Neural progenitor cell (in vitro differentiated cells): ENCODE measurements around the gene CRY2. TPM values are rescaled to one million over a fixed set of nuclear protein-coding genes. Genes with fewer than 3 reads are reported as not detected.

Experiments used
- DNase-seq: peaks from one replicate; pipeline ENCODE4 v3.0.0-alpha.2; 2016; ENCODE audit warnings: low spot score
- H2AFZ ChIP-seq: fragments of 200-600 bp; sonication (generic); replicated peaks from 2 replicates; pipeline ENCODE4 v1.6.1; 2016; ENCODE audit warnings: antibody characterized with exemption
- H3F3A ChIP-seq: fragments of 200-600 bp; sonication (generic); 2 replicates; pipeline ENCODE4 v1.6.1; 2016; ENCODE audit warnings: antibody characterized with exemption, low read depth
- H3K27ac ChIP-seq: fragments of 200-600 bp; sonication (generic); 2 replicates; pipeline ENCODE4 v1.5.1; 2016; ENCODE audit warnings: mild to moderate bottlenecking
- H3K27me3 ChIP-seq: fragments of 200-600 bp; sonication (generic); 2 replicates; pipeline ENCODE4 v1.6.1; 2016; ENCODE audit warnings: mild to moderate bottlenecking, moderate library complexity
- H3K36me3 ChIP-seq: fragments of 200-600 bp; sonication (generic); 2 replicates; pipeline ENCODE4 v1.5.1; 2016
- H3K4me1 ChIP-seq: fragments of 200-600 bp; sonication (generic); 2 replicates; pipeline ENCODE4 v1.6.1; 2016; ENCODE audit warnings: mixed run types
- H3K4me2 ChIP-seq: fragments of 200-600 bp; sonication (generic); 2 replicates; pipeline ENCODE4 v1.6.1; 2016
- H3K4me3 ChIP-seq: fragments of 200-600 bp; sonication (generic); 2 replicates; pipeline ENCODE4 v1.5.1; 2016
- H3K79me2 ChIP-seq: fragments of 200-600 bp; sonication (generic); 2 replicates; pipeline ENCODE4 v1.6.1; 2016; ENCODE audit warnings: low read depth
- H3K9ac ChIP-seq: fragments of 200-600 bp; sonication (generic); 2 replicates; pipeline ENCODE4 v1.6.1; 2016
- H3K9me3 ChIP-seq: fragments of 200-600 bp; sonication (generic); 2 replicates; pipeline ENCODE4 v1.5.1; 2016; ENCODE audit warnings: low read depth
- H4K20me1 ChIP-seq: fragments of 200-600 bp; sonication (generic); 2 replicates; pipeline ENCODE4 v1.6.1; 2016; ENCODE audit warnings: low read depth
- H3K27ac Mint-ChIP-seq: 3 replicates; pipeline ENCODE4 v1.8.0; 2021; ENCODE audit warnings: mixed read lengths
- H3K27me3 Mint-ChIP-seq: 2 replicates; pipeline ENCODE4 v1.8.0; 2022; ENCODE audit warnings: low read depth, mild to moderate bottlenecking, inconsistent platforms, moderate library complexity, mixed read lengths; ENCODE audit not compliant: insufficient read depth
- H3K36me3 Mint-ChIP-seq: 3 replicates; pipeline ENCODE4 v1.8.0; 2021; ENCODE audit warnings: mixed read lengths
- H3K4me1 Mint-ChIP-seq: 3 replicates; pipeline ENCODE4 v1.8.0; 2021; ENCODE audit warnings: mixed read lengths
- H3K4me3 Mint-ChIP-seq: 3 replicates; pipeline ENCODE4 v1.8.0; 2021; ENCODE audit warnings: mild to moderate bottlenecking, moderate library complexity, mixed read lengths
- H3K9me3 Mint-ChIP-seq: 3 replicates; pipeline ENCODE4 v1.8.0; 2020; ENCODE audit warnings: mixed read lengths
- EZH2 ChIP-seq: fragments of 200-600 bp; sonication (generic); IDR thresholded peaks from 2 replicates; pipeline ENCODE4 v1.6.1; 2017; ENCODE audit warnings: antibody characterized with exemption, mild to moderate bottlenecking, moderate library complexity
- EZH2phosphoT487 ChIP-seq: fragments of 200-600 bp; sonication (generic); IDR thresholded peaks from 2 replicates; pipeline ENCODE4 v1.6.1; 2017; ENCODE audit warnings: antibody characterized with exemption
- total RNA-seq: library from RNA; depleted of rRNA; stranded (reverse); fragments of >200 nt; gene quantifications from 2 replicates; pipeline ENCODE4 v1.2.3, GENCODE V29; 2015; ENCODE audit warnings: low replicate concordance
- TF ChIP-seq, protein P1 (sequence below): fragments of 200-600 bp; sonication (generic); IDR thresholded peaks from 2 replicates; pipeline ENCODE4 v1.5.1; 2017; ENCODE audit warnings: antibody characterized with exemption, mild to moderate bottlenecking

The CRY2 gene
- total RNA-seq, 1 donor from 2014 or later: 15.8 TPM

DNA sequence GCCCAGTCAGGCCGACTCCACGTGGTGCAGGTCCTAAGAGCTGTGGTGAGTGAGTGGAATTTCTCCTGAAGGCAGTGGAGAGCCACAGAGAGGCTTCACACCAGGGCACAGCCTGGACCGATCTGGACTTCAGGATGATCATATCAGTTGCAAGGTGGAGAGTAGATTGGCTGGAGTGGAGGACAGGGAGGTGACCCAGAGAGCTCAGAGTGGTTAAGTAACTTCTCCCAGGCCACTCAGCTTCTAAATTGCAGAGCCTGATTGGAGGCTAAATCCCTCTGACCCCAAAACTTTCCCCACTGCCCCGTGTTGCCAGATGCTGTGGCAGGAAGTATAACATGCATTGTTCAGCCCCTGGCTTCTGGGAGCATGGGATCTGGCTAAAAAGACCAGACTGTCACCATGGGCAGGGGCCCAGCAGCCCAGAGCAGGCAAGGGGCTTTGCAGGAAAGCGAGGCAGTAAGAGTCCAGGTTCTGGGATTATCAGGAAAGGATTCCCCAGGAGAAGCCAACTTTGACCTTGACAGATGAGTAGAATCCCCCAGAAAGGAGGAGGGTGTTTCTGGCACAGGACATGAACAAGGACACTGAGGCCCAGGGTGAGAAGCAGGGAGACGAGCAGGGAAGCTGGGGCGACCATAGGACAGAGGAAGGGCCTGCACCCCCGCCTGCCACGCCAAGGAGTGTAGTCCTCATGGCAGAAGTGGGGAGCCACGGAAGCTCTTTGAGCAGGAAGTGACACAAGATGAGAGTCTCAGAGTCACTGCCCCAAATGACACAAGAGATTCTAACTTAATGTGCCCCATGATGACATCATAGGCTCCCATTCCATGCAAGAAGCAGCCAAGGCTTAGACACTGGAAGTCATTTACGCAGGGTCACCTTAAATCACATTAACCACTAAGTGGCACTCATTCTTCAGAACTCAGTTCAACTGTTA lies 37.5 kb upstream of the CRY2 start:
- Mint-ChIP-seq H3K27me3 (peaks cover 6% of the 10 kb centered on the region), H3K4me3 (no peak overlapping the region), H3K4me1 (peaks cover 19% of the 10 kb centered on the region), H3K36me3 (peaks cover 4% of the 10 kb centered on the region), H3K9me3 (no peaks in the 10 kb centered on the region), H3K27ac (peak overlapping the region; percentile 70)
- TF ChIP-seq EZH2 (no peak), EZH2phosphoT487 (no peak)
- TF ChIP-seq, protein P1, sequence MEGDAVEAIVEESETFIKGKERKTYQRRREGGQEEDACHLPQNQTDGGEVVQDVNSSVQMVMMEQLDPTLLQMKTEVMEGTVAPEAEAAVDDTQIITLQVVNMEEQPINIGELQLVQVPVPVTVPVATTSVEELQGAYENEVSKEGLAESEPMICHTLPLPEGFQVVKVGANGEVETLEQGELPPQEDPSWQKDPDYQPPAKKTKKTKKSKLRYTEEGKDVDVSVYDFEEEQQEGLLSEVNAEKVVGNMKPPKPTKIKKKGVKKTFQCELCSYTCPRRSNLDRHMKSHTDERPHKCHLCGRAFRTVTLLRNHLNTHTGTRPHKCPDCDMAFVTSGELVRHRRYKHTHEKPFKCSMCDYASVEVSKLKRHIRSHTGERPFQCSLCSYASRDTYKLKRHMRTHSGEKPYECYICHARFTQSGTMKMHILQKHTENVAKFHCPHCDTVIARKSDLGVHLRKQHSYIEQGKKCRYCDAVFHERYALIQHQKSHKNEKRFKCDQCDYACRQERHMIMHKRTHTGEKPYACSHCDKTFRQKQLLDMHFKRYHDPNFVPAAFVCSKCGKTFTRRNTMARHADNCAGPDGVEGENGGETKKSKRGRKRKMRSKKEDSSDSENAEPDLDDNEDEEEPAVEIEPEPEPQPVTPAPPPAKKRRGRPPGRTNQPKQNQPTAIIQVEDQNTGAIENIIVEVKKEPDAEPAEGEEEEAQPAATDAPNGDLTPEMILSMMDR: no peak
- H3K4me1 ChIP-seq: peaks cover 6% of the 10 kb centered on the region
- H3K36me3 ChIP-seq: no peaks in the 10 kb centered on the region
- no peak overlapping the region for H3K9ac ChIP-seq
- no peak for DNase-seq
- H3K4me3 ChIP-seq: no peak overlapping the region
- H3K79me2 ChIP-seq: no peaks in the 10 kb centered on the region
- H3K27me3 ChIP-seq: peaks cover under 1% of the 10 kb centered on the region
- H3K4me2 ChIP-seq: no peak overlapping the region
- H2AFZ ChIP-seq: no peak overlapping the region
- H3F3A ChIP-seq: peaks cover 8% of the 10 kb centered on the region
- peaks cover 6% of the 10 kb centered on the region for H4K20me1 ChIP-seq
- H3K27ac ChIP-seq: no peak overlapping the region
- H3K9me3 ChIP-seq: no peaks in the 10 kb centered on the region

DNA sequence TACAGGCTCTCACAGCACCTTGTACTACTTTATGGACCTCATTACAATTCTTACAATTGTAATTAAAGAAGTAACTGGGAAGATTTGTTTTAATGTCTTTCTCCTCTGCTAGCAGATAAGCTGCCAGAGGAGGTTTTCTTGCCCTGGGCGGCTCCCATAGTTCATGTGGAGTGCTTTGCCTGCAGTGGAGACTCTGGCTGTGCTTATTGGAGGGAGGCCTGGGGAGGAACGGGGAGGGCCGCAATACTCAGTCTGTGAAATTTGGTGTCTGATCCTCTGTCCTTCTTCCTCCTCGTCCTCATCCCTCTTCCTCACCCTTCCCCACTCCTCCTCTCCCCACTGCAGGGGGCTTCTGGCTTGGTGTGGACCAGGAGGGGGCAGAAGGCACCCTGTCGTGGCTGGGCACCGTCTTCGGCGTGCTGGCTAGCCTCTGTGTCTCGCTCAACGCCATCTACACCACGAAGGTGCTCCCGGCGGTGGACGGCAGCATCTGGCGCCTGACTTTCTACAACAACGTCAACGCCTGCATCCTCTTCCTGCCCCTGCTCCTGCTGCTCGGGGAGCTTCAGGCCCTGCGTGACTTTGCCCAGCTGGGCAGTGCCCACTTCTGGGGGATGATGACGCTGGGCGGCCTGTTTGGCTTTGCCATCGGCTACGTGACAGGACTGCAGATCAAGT lies 36.7 kb upstream of the CRY2 start:
- Mint-ChIP-seq H3K36me3 (peaks cover 4% of the 10 kb centered on the region), H3K27me3 (peaks cover 6% of the 10 kb centered on the region), H3K4me3 (no peak overlapping the region), H3K4me1 (peaks cover 20% of the 10 kb centered on the region), H3K27ac (no peak overlapping the region), H3K9me3 (no peaks in the 10 kb centered on the region)
- H3K79me2 ChIP-seq: no peaks in the 10 kb centered on the region
- no peak overlapping the region for H3K4me3 ChIP-seq
- H3K9ac ChIP-seq: no peak overlapping the region
- H3K4me2 ChIP-seq: no peak overlapping the region
- no peak for TF ChIP-seq EZH2
- no peak for TF ChIP-seq EZH2phosphoT487
- TF ChIP-seq, protein P1: no peak
- H3F3A ChIP-seq: peaks cover 9% of the 10 kb centered on the region
- DNase-seq: no peak
- no peak overlapping the region for H3K27ac ChIP-seq
- no peaks in the 10 kb centered on the region for H3K27me3 ChIP-seq
- peaks cover 8% of the 10 kb centered on the region for H3K4me1 ChIP-seq
- no peak overlapping the region for H2AFZ ChIP-seq
- H3K36me3 ChIP-seq: no peaks in the 10 kb centered on the region
- H3K9me3 ChIP-seq: no peaks in the 10 kb centered on the region
- H4K20me1 ChIP-seq: peaks cover 6% of the 10 kb centered on the region

DNA sequence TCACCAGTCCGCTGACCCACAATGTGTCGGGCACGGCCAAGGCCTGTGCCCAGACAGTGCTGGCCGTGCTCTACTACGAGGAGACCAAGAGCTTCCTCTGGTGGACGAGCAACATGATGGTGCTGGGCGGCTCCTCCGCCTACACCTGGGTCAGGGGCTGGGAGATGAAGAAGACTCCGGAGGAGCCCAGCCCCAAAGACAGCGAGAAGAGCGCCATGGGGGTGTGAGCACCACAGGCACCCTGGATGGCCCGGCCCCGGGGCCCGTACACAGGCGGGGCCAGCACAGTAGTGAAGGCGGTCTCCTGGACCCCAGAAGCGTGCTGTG lies 36.2 kb upstream of the CRY2 start:
- no peak overlapping the region for H3K27ac ChIP-seq
- no peaks in the 10 kb centered on the region for H3K9me3 ChIP-seq
- H3K4me3 ChIP-seq: no peak overlapping the region
- H3K27ac Mint-ChIP-seq: no peak overlapping the region
- no peaks in the 10 kb centered on the region for H3K27me3 ChIP-seq
- H3K4me1 Mint-ChIP-seq: peaks cover 21% of the 10 kb centered on the region
- H3K4me2 ChIP-seq: no peak overlapping the region
- H3K27me3 Mint-ChIP-seq: peaks cover 6% of the 10 kb centered on the region
- H3K36me3 Mint-ChIP-seq: peaks cover 4% of the 10 kb centered on the region
- no peak for DNase-seq
- peaks cover 13% of the 10 kb centered on the region for H3K4me1 ChIP-seq
- no peaks in the 10 kb centered on the region for H3K36me3 ChIP-seq
- H4K20me1 ChIP-seq: peaks cover 6% of the 10 kb centered on the region
- H2AFZ ChIP-seq: no peak overlapping the region
- TF ChIP-seq EZH2phosphoT487 (no peak), EZH2 (no peak)
- TF ChIP-seq, protein P1: no peak
- H3K4me3 Mint-ChIP-seq: no peak overlapping the region
- no peaks in the 10 kb centered on the region for H3K79me2 ChIP-seq
- peaks cover 14% of the 10 kb centered on the region for H3F3A ChIP-seq
- no peaks in the 10 kb centered on the region for H3K9me3 Mint-ChIP-seq
- no peak overlapping the region for H3K9ac ChIP-seq
